ENCODE results near the gene COPA.
A peak's percentile ranks its signal among the peaks of the same experiment; 100 is the strongest.

The COPA gene

GRCh38 chr1:160261893-160262794 lies 80.9 kb downstream of the COPA start, which contains the start of gene DCAF8:
DCAF8 (minus strand) TSS chr1:160262549; CDS start chr1:160244008, 18,541 bp downstream.
- DNase-seq: peak; percentile 98

GRCh38 chr1:160261556-160261892 lies 81.5 kb downstream of the COPA start:
- DNase-seq: peak; percentile 78

GRCh38 chr1:160260406-160261382 lies 82.4 kb downstream of the COPA start:
- no peak for DNase-seq

- no peak for DNase-seq
Measured at GRCh38 chr1:160258177-160258798, 84.8 kb downstream of the COPA start.

GRCh38 chr1:160257411-160258015 lies 85.5 kb downstream of the COPA start:
- DNase-seq: no peak

GRCh38 chr1:160256396-160257046 lies 86.5 kb downstream of the COPA start:
- DNase-seq: no peak

GRCh38 chr1:160255781-160256300 lies 87.2 kb downstream of the COPA start:
- DNase-seq: no peak

GRCh38 chr1:160251687-160252526 lies 91.1 kb downstream of the COPA start:
- DNase-seq: peak; percentile 53

GRCh38 chr1:160251011-160251410 lies 92.0 kb downstream of the COPA start:
- no peak for DNase-seq

- no peak for DNase-seq
Measured at GRCh38 chr1:160247053-160247452, 96.0 kb downstream of the COPA start.

GRCh38 chr1:160245434-160245833 lies 97.6 kb downstream of the COPA start:
- DNase-seq: no peak

GRCh38 chr1:160244209-160244608 lies 98.8 kb downstream of the COPA start:
- DNase-seq: no peak

GRCh38 chr1:160243767-160244166 lies 99.3 kb downstream of the COPA start:
- DNase-seq: no peak

- no peak for DNase-seq
Measured at GRCh38 chr1:160239582-160240299, 103.3 kb downstream of the COPA start.

Measured in stimulated activated CD4-positive, alpha-beta T cell treated with anti-CD3 and anti-CD28 coated beads, Interleukin-1b, Interleukin-23, amount 100 ng/mL, for 48 hours (primary cell).